KMS-11 (cell line): ENCODE data around the gene KCTD15.

Experiments
- H2AFZ ChIP-seq: fragments of 200-600 bp; sonication (generic); 2 replicates; pipeline ENCODE4 v1.6.1; 2016; ENCODE audit warnings: antibody characterized with exemption, mixed run types, low read depth
- H3K27ac ChIP-seq: fragments of 200-600 bp; sonication (generic); 2 replicates; pipeline ENCODE4 v1.6.1; 2016; ENCODE audit warnings: mild to moderate bottlenecking, mixed run types
- H3K27me3 ChIP-seq: fragments of 200-600 bp; sonication (generic); 2 replicates; pipeline ENCODE4 v1.6.1; 2017; ENCODE audit warnings: mild to moderate bottlenecking, low read depth, mixed run types, moderate library complexity; ENCODE audit not compliant: insufficient read depth
- H3K36me3 ChIP-seq: fragments of 200-600 bp; sonication (generic); 2 replicates; pipeline ENCODE4 v1.6.1; 2017; ENCODE audit warnings: mild to moderate bottlenecking, mixed run types; ENCODE audit not compliant: insufficient read depth
- H3K4me1 ChIP-seq: fragments of 200-600 bp; sonication (generic); 2 replicates; pipeline ENCODE4 v1.6.1; 2016; ENCODE audit warnings: mild to moderate bottlenecking, low read depth, mixed run types; ENCODE audit not compliant: poor library complexity, severe bottlenecking
- H3K4me2 ChIP-seq: fragments of 200-600 bp; sonication (generic); 2 replicates; pipeline ENCODE4 v1.7.0; 2016; ENCODE audit warnings: mild to moderate bottlenecking, mixed run types
- H3K4me3 ChIP-seq: fragments of 200-600 bp; sonication (generic); IDR thresholded peaks from 2 replicates; pipeline ENCODE4 v1.6.1; 2017; ENCODE audit warnings: low read depth, low read length, mixed read lengths; ENCODE audit not compliant: insufficient read depth
- H3K79me2 ChIP-seq: fragments of 200-600 bp; sonication (generic); 2 replicates; pipeline ENCODE4 v1.6.1; 2016; ENCODE audit warnings: low read depth, mixed run types; ENCODE audit not compliant: insufficient read depth
- H3K9ac ChIP-seq: fragments of 200-600 bp; sonication (generic); 2 replicates; pipeline ENCODE4 v1.6.1; 2016; ENCODE audit warnings: mild to moderate bottlenecking, mixed run types
- H4K20me1 ChIP-seq: fragments of 200-600 bp; sonication (generic); 2 replicates; pipeline ENCODE4 v1.6.1; 2016; ENCODE audit warnings: mild to moderate bottlenecking, mixed run types; ENCODE audit not compliant: insufficient read depth
- CTCF ChIP-seq: fragments of 200-600 bp; sonication (generic); conservative IDR thresholded peaks from 2 replicates; pipeline ENCODE4 v1.6.1; 2017; ENCODE audit warnings: low read depth, mild to moderate bottlenecking, antibody characterized with exemption, low read length, moderate library complexity, mixed read lengths

Gene KCTD15

DNA sequence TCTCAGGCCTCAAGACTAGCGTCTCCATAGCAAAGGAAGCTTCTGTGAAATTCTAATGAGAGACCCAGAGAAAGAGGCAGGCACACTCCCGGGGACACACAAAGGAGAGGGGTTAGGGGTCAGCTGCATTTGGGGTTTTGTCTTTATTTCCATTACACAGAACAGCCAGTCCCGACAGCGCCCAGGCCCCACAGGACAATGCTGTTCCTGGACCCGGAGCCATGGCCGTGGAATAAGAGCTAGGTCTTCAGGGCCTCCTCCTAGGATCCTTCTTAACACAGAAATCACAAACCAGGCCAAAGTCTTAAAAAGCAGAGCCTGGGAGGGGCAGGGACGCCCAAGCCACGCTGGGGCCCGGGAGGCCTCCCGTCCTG lies 22.8 kb downstream of the KCTD15 start:
- Histone ChIP-seq H3K27ac (no peak overlapping the region), H3K9ac (peak overlapping the region; percentile 8; the same call in 1 of the 2 replicates), H3K79me2 (no peaks in the 10 kb centered on the region), H3K4me3 (no peak overlapping the region), H2AFZ (peak overlapping the region; percentile 83), H4K20me1 (no peaks in the 10 kb centered on the region), H3K27me3 (no peaks in the 10 kb centered on the region), H3K36me3 (no peaks in the 10 kb centered on the region), H3K4me2 (peak overlapping the region; percentile 91), H3K4me1 (peaks cover 11% of the 10 kb centered on the region)
- TF ChIP-seq CTCF, result no peak

GRCh38 chr19:33819880-33820781 lies 23.5 kb downstream of the KCTD15 start:
- H3K4me1 ChIP-seq, result peaks cover 11% of the 10 kb centered on the region
- peak overlapping the region; percentile 91 for H3K4me2 ChIP-seq
- H3K36me3 ChIP-seq, result no peaks in the 10 kb centered on the region
- H2AFZ ChIP-seq, result peak overlapping the region; percentile 83
- peak overlapping the region; percentile 8; the same call in 1 of the 2 replicates for H3K9ac ChIP-seq
- H3K79me2 ChIP-seq, result no peaks in the 10 kb centered on the region
- H3K4me3 ChIP-seq, result no peak overlapping the region
- no peaks in the 10 kb centered on the region for H3K27me3 ChIP-seq
- H4K20me1 ChIP-seq, result no peaks in the 10 kb centered on the region
- H3K27ac ChIP-seq, result no peak overlapping the region
- TF ChIP-seq CTCF, result no peak

DNA sequence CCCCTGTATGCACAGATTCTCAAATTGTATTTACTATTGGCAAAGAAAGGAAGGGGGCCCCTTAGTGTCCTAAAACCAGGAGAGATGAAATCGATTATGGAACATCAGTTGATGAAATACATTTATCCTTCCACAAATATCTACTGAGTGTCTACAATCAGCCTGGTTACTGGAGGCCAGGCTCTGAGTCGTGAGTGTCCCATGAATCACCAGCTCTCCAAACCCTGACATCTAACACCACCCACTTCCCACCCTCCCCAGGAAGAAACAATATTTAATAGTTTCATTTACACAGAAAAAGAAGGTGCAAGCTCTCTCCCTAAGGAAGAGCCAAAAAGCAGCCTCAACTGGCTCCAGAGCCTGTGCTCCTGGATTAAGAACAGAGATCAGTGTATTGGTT lies 25.2 kb downstream of the KCTD15 start:
- Histone ChIP-seq H3K4me3 (no peak overlapping the region), H3K4me1 (peaks cover 11% of the 10 kb centered on the region), H3K9ac (no peak overlapping the region), H3K27ac (no peak overlapping the region), H3K4me2 (no peak overlapping the region), H4K20me1 (no peaks in the 10 kb centered on the region), H2AFZ (no peak overlapping the region), H3K27me3 (no peaks in the 10 kb centered on the region), H3K79me2 (no peaks in the 10 kb centered on the region), H3K36me3 (no peaks in the 10 kb centered on the region)
- no peak for TF ChIP-seq CTCF

- Histone ChIP-seq H3K27me3 (no peaks in the 10 kb centered on the region), H2AFZ (no peak overlapping the region), H3K79me2 (no peaks in the 10 kb centered on the region), H3K36me3 (no peaks in the 10 kb centered on the region), H3K9ac (no peak overlapping the region), H3K27ac (no peak overlapping the region), H4K20me1 (no peaks in the 10 kb centered on the region), H3K4me2 (no peak overlapping the region), H3K4me3 (no peak overlapping the region), H3K4me1 (peaks cover 11% of the 10 kb centered on the region)
- TF ChIP-seq CTCF, result no peak
These were observed 26.7 kb downstream of the KCTD15 start for GRCh38 chr19:33823341-33823740.
